HCT116 (cell line): Measurements from ENCODE around the gene BEST4. TPM values are rescaled to one million over a fixed set of nuclear protein-coding genes. Genes with fewer than 3 reads are reported as not detected.
"Not testable (repeated sequence)": the region's sequence is repeated elsewhere in the genome, so short reads cannot be mapped to it uniquely, and the experiment has no call there.

ENCODE experiments used
- ATAC-seq: fragments of 200-7000 bp; cut with Tn5 transposase; 2 replicates; pipeline ENCODE4 v1.9.1; 2020; ENCODE audit warnings: mild to moderate bottlenecking, moderate library complexity
- BruUV-seq: library from RNA; stranded (reverse); fragments of 400-500 nt; replicated peaks from 2 replicates; lab custom pipeline; 2021; lab: Mats Ljungman, UMichigan
- CTCF ChIA-PET: fragments of 300-600 bp; sonication (Branson Sonifier 250); formaldehyde crosslinking; loops from one replicate; lab custom pipeline; 2021; ENCODE audit warnings: antibody characterized with exemption; lab: Charles Lee
- POLR2A ChIA-PET: fragments of 300-600, 350-600 bp; sonication (Branson Sonifier 250); formaldehyde crosslinking; loops from one replicate; lab custom pipeline; 2021; ENCODE audit warnings: antibody characterized with exemption; lab: Charles Lee
- RAD21 ChIA-PET, 2 experiments: fragments of 300-600 bp; sonication (Branson Sonifier 250); formaldehyde crosslinking; loops; one replicate each; lab custom pipeline; 2023; ENCODE audit warnings: low total read pairs in 2 of 2; ENCODE audit not compliant: uncharacterized antibody in 2 of 2, unreplicated experiment in 2 of 2, low non-redundant PET in 1 of 2; lab: Charles Lee
- DNase-seq: peaks from one replicate; pipeline ENCODE4 v3.0.0-alpha.2; 2010; ENCODE audit warnings: low read depth, low spot score
- H2AFZ ChIP-seq: fragments of 200-600 bp; shearing (Covaris generic), sonication (generic); 2 replicates; pipeline ENCODE4 v1.6.1; 2017; ENCODE audit warnings: low read depth, mixed run types, mixed read lengths, antibody characterized with exemption, low read length; ENCODE audit not compliant: poor library complexity, severe bottlenecking
- H3K27ac ChIP-seq: 2 replicates; pipeline ENCODE4 v1.5.1; 2012; ENCODE audit warnings: low read depth, low read length
- H3K27me3 ChIP-seq: fragments of 200-600 bp; sonication (generic); 2 replicates; pipeline ENCODE4 v1.6.1; 2016; ENCODE audit warnings: mixed run types, low read length, mixed read lengths; ENCODE audit not compliant: insufficient read depth
- H3K36me3 ChIP-seq, 2 experiments: fragments of 200-500 bp in 1 of 2; fragments of 200-600 bp in 1 of 2; sonication (Bioruptor generic) in 1 of 2; sonication (generic) in 1 of 2; 2 replicates each; pipeline versions ENCODE4 v1.5.1 to v1.6.1; 2014 to 2016; ENCODE audit warnings: low read length in 2 of 2, inconsistent platforms in 1 of 2, mixed read lengths in 1 of 2, mixed run types in 1 of 2; ENCODE audit not compliant: insufficient read depth in 2 of 2, control insufficient read depth in 1 of 2
- H3K4me1 ChIP-seq, 2 experiments: fragments of 200-600 bp in 1 of 2; sonication (generic) in 1 of 2; 2 replicates each; pipeline versions ENCODE4 v1.5.1 to v1.6.1; 2012 to 2017; ENCODE audit warnings: low read length in 2 of 2, inconsistent platforms in 1 of 2, mild to moderate bottlenecking in 1 of 2, mixed read lengths in 1 of 2, mixed run types in 1 of 2, moderate library complexity in 1 of 2; ENCODE audit not compliant: insufficient read depth in 2 of 2, control insufficient read depth in 1 of 2
- H3K4me2 ChIP-seq: fragments of 200-600 bp; sonication (generic); 2 replicates; pipeline ENCODE4 v1.6.1; 2017; ENCODE audit warnings: mixed run types, low read length, mixed read lengths
- H3K4me3 ChIP-seq, 2 experiments: fragments of 200-600 bp in 1 of 2; sonication (generic) in 1 of 2; replicated peaks in 1 of 2; 2 replicates each; pipeline ENCODE4 v1.5.1; 2011 to 2016; ENCODE audit warnings: low read length in 2 of 2, control low read depth in 1 of 2, low read depth in 1 of 2, mild to moderate bottlenecking in 1 of 2, mixed read lengths in 1 of 2, mixed run types in 1 of 2
- H3K79me2 ChIP-seq: fragments of 200-600 bp; sonication (generic); 2 replicates; pipeline ENCODE4 v1.6.1; 2017; ENCODE audit warnings: mild to moderate bottlenecking, mixed run types, low read length, moderate library complexity, mixed read lengths; ENCODE audit not compliant: insufficient read depth
- H3K9ac ChIP-seq: fragments of 200-600 bp; sonication (generic); 2 replicates; pipeline ENCODE4 v1.6.1; 2016; ENCODE audit warnings: low read length, mixed read lengths
- H3K9me2 ChIP-seq: fragments of 200-600 bp; sonication (generic), shearing (Covaris generic); 2 replicates; pipeline ENCODE4 v1.6.1; 2017; ENCODE audit warnings: mixed run types, mild to moderate bottlenecking, moderate library complexity; ENCODE audit not compliant: insufficient read depth
- H3K9me3 ChIP-seq, 2 experiments: fragments of 200-500 bp in 1 of 2; fragments of 200-600 bp in 1 of 2; sonication (Bioruptor generic) in 1 of 2; sonication (generic) in 1 of 2; 2 replicates each; pipeline ENCODE4 v1.6.1; 2014 to 2017; ENCODE audit warnings: low read length in 2 of 2, mixed read lengths in 2 of 2, inconsistent platforms in 1 of 2, low read depth in 1 of 2, mild to moderate bottlenecking in 1 of 2, mixed run types in 1 of 2, moderate library complexity in 1 of 2; ENCODE audit not compliant: control insufficient read depth in 1 of 2, insufficient read depth in 1 of 2
- H4K20me1 ChIP-seq: fragments of 200-600 bp; sonication (generic), shearing (Covaris generic); 2 replicates; pipeline ENCODE4 v1.6.1; 2017; ENCODE audit warnings: mixed run types, mild to moderate bottlenecking, moderate library complexity; ENCODE audit not compliant: insufficient read depth
- CEBPB ChIP-seq: IDR thresholded peaks from 2 replicates; pipeline ENCODE4 v1.6.1; 2012; ENCODE audit warnings: low read depth
- CTCF ChIP-seq, 3 experiments: fragments of 200-600 bp in 1 of 3; sonication (generic) in 1 of 3; IDR thresholded peaks in 2 of 3; conservative IDR thresholded peaks in 1 of 3; 2 replicates each; pipeline ENCODE4 v1.5.1; 2012 to 2017; ENCODE audit warnings: low read depth in 2 of 3, low read length in 2 of 3, antibody characterized with exemption in 1 of 3, borderline replicate concordance in 1 of 3, control low read depth in 1 of 3, mild to moderate bottlenecking in 1 of 3, mixed read lengths in 1 of 3, mixed run types in 1 of 3, moderate library complexity in 1 of 3; ENCODE audit not compliant: insufficient read depth in 1 of 3
- FOSL1 ChIP-seq: IDR thresholded peaks from 2 replicates; pipeline ENCODE4 v1.6.1; 2012; ENCODE audit warnings: low read depth
- RAD21 ChIP-seq: IDR thresholded peaks from 2 replicates; pipeline ENCODE4 v1.6.1; 2012; ENCODE audit warnings: low read depth, mild to moderate bottlenecking
- REST ChIP-seq: IDR thresholded peaks from 2 replicates; pipeline ENCODE4 v1.6.1; 2012; ENCODE audit warnings: low read depth
- SIN3A ChIP-seq: IDR thresholded peaks from 2 replicates; pipeline ENCODE4 v1.6.1; 2012; ENCODE audit warnings: low read depth
- SP1 ChIP-seq: IDR thresholded peaks from 2 replicates; pipeline ENCODE4 v1.6.1; 2012; ENCODE audit warnings: low read depth
- YY1 ChIP-seq: IDR thresholded peaks from 2 replicates; pipeline ENCODE4 v1.6.1; 2011; ENCODE audit warnings: low read length, low read depth, moderate library complexity, mild to moderate bottlenecking; ENCODE audit not compliant: insufficient replicate concordance; ENCODE audit errors: extremely low read depth
- intact Hi-C: fragments of 100-400 bp; cut with micrococcal nuclease; formaldehyde crosslinking; loops from 2 replicates; pipeline ENCODE4 v1.10.0; 2022
- total RNA-seq: library from RNA; stranded (reverse); gene quantifications from one replicate; pipeline ENCODE4 v1.2.1, GENCODE V29; 2021; ENCODE audit not compliant: unreplicated experiment
- TF ChIP-seq, protein P1 (sequence below): IDR thresholded peaks from 2 replicates; pipeline ENCODE4 v1.6.1; 2012

BEST4 gene
- total RNA-seq, 1 experiment from 2014 or later: 0.52 TPM

GRCh38 chr1:44775078-44775929, 12.7 kb downstream of the BEST4 start, which contains the start of gene RPS8 (continued):
- TF ChIP-seq SIN3A: peak; percentile 94; the same call in 1 of the 2 replicates
- TF ChIP-seq YY1: peak; percentile 79
- no peak for TF ChIP-seq CEBPB
- TF ChIP-seq FOSL1: no peak
- TF ChIP-seq, protein P1, sequence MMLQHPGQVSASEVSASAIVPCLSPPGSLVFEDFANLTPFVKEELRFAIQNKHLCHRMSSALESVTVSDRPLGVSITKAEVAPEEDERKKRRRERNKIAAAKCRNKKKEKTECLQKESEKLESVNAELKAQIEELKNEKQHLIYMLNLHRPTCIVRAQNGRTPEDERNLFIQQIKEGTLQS: no peak
- TF ChIP-seq REST: no peak
- TF ChIP-seq SP1: peak; percentile 93
- no peak for TF ChIP-seq RAD21
- no peak for TF ChIP-seq CTCF (IDR thresholded peaks at IDR 0.05 in 2 of 3, conservative IDR thresholded peaks at IDR 0.05 in 1 of 3; ENCODE audit: borderline replicate concordance in 1 of 3, insufficient read depth in 1 of 3, low read depth in 2 of 3, low read length in 2 of 3)

DNA sequence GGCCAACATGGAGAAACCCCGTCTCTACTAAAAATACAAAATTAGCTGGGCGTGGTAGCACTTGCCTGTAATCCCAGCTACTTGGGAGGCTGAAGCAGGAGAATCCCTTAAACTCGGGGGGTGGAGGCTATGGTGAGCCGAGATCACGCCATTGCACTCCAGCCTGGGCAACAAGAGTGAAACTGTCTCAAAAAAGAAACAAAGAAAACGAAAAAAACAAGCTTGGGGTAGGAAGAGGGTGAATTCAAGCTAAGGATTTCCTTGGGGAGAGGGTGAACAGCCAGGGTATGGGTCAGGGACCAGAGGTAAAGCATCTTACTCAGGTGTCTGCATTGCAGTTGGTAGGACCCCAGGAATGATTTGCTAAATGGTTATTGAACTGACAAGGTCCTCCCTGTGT, 21.5 kb downstream of the BEST4 start:
- H3K27me3 ChIP-seq, RAD21 ChIA-PET, H4K20me1 ChIP-seq, intact Hi-C loops, H3K79me2 ChIP-seq, H3K9me3 ChIP-seq, DNase-seq, H3K27ac ChIP-seq, H3K4me1 ChIP-seq, CTCF ChIA-PET, H2AFZ ChIP-seq, BruUV-seq, ATAC-seq, H3K4me3 ChIP-seq, H3K4me2 ChIP-seq, H3K9ac ChIP-seq, H3K9me2 ChIP-seq: not testable (repeated sequence)
- H3K36me3 ChIP-seq: peaks cover 28 to 39% of the 10 kb centered on the region in 2 experiments
- POLR2A ChIA-PET: interaction anchor here (1.2 to 1.7 kb wide), 3 partner anchors 9 to 45 kb away, joined by 4 to 9 read pairs (median 6); partner anchors contain the start of gene RPS8
